HG03103 (cell line): Measurements from ENCODE around the gene PALLD.
"Not testable (repeated sequence)": the region's sequence is repeated elsewhere in the genome, so short reads cannot be mapped to it uniquely, and the experiment has no call there.

Experiments used
- ATAC-seq: cut with Tn5 transposase; IDR thresholded peaks from one replicate; pipeline ENCODE4 v1.9.1; 2021; ENCODE audit warnings: low read depth; ENCODE audit not compliant: unreplicated experiment

Gene PALLD

GRCh38 chr4:168496834-168497233 is at the start of gene PALLD:
Gene PALLD (plus strand): TSS chr4:168497052.
- ATAC-seq = no peak

GRCh38 chr4:168449063-168449462 is 47.8 kb upstream of the PALLD start:
- ATAC-seq = not testable (repeated sequence)

GRCh38 chr4:168449719-168450452 is 47.0 kb upstream of the PALLD start:
- ATAC-seq = no peak

GRCh38 chr4:168451331-168451730 is 45.5 kb upstream of the PALLD start:
- ATAC-seq = no peak

- no peak for ATAC-seq
Observed at GRCh38 chr4:168451744-168452390, 45.0 kb upstream of the PALLD start.

GRCh38 chr4:168453146-168453545 is 43.7 kb upstream of the PALLD start:
- ATAC-seq = no peak

GRCh38 chr4:168458256-168458655 is 38.6 kb upstream of the PALLD start:
- ATAC-seq = not testable (repeated sequence)

- no peak for ATAC-seq
Observed at GRCh38 chr4:168461821-168462220, 35.0 kb upstream of the PALLD start.

GRCh38 chr4:168472920-168473319 is 23.9 kb upstream of the PALLD start:
- no peak for ATAC-seq

- no peak for ATAC-seq
Observed at GRCh38 chr4:168474660-168475320, 22.1 kb upstream of the PALLD start.

GRCh38 chr4:168475745-168476144 is 21.1 kb upstream of the PALLD start:
- ATAC-seq = no peak

GRCh38 chr4:168478868-168479267 is 18.0 kb upstream of the PALLD start:
- ATAC-seq = no peak

- ATAC-seq = peak; percentile 32
Observed at GRCh38 chr4:168480931-168481611, 15.8 kb upstream of the PALLD start.

- ATAC-seq = no peak
Observed at GRCh38 chr4:168483811-168484210, 13.0 kb upstream of the PALLD start.

GRCh38 chr4:168484626-168485025 is 12.2 kb upstream of the PALLD start:
- no peak for ATAC-seq

- ATAC-seq = no peak
Observed at GRCh38 chr4:168485156-168485910, 11.5 kb upstream of the PALLD start.

- no peak for ATAC-seq
Observed at GRCh38 chr4:168486912-168487281, 10.0 kb upstream of the PALLD start.

- ATAC-seq = no peak
Observed at GRCh38 chr4:168487282-168488035, 9.4 kb upstream of the PALLD start.

GRCh38 chr4:168488869-168489274 is 8.0 kb upstream of the PALLD start:
- no peak for ATAC-seq

GRCh38 chr4:168489616-168490015 is 7.2 kb upstream of the PALLD start:
- no peak for ATAC-seq
